Left lung (tissue), 10 donors: ENCODE results near the gene MAST4. TPM values are rescaled to one million over a fixed set of nuclear protein-coding genes. Genes with fewer than 3 reads are reported as not detected.
"Not testable (repeated sequence)": the region's sequence is repeated elsewhere in the genome, so short reads cannot be mapped to it uniquely, and the experiment has no call there.

Source experiments
- ATAC-seq: fragments of 200-7000 bp; cut with Tn5 transposase; one replicate; pipeline ENCODE4 v1.9.1; 2020; ENCODE audit warnings: moderate library complexity
- DNase-seq, 4 donors: peaks; one replicate each; pipeline ENCODE4 v3.0.0-alpha.2; 2013 to 2020
- H3K27ac ChIP-seq, 2 donors: fragments of 200-600 bp; sonication (generic) in 1 of 2; one replicate each; pipeline versions ENCODE4 v1.5.0 to v1.8.0; 2020 to 2021
- H3K27me3 ChIP-seq, 2 donors: fragments of 200-600 bp; sonication (generic) in 1 of 2; one replicate each; pipeline versions ENCODE4 v1.5.0 to v1.8.0; 2020 to 2021
- H3K36me3 ChIP-seq, 2 donors: fragments of 200-600 bp; sonication (generic) in 1 of 2; one replicate each; pipeline versions ENCODE4 v1.5.0 to v1.8.0; 2020 to 2021
- H3K4me1 ChIP-seq, 2 donors: fragments of 200-600 bp; one replicate each; pipeline ENCODE4 v1.8.0; 2021
- H3K4me3 ChIP-seq, 2 donors: fragments of 200-600 bp; sonication (generic) in 1 of 2; one replicate each; pipeline versions ENCODE4 v1.5.0 to v1.8.0; 2020 to 2021; ENCODE audit warnings: mild to moderate bottlenecking in 1 of 2
- H3K9me3 ChIP-seq, 2 donors: fragments of 200-600 bp; sonication (generic) in 1 of 2; one replicate each; pipeline versions ENCODE4 v1.5.0 to v1.8.0; 2020 to 2021
- CTCF ChIP-seq, 2 donors: fragments of 200-600 bp; sonication (generic) in 1 of 2; IDR thresholded peaks; one replicate each; pipeline versions ENCODE4 v1.5.0 to v1.8.0; 2021; ENCODE audit warnings: antibody characterized with exemption in 2 of 2
- intact Hi-C, 2 donors: fragments of 100-400 bp; cut with DNase I; formaldehyde crosslinking; loops; one replicate each; pipeline versions ENCODE4 v1.11.2 to v1.14.2; 2022
- polyA plus RNA-seq, 6 donors: library from polyadenylated mRNA; unstranded; fragments of 120-200 nt; gene quantifications; one replicate each; pipeline ENCODE4 v1.2.1, GENCODE V29; 2013; ENCODE audit not compliant: insufficient read length in 6 of 6
- total RNA-seq, 2 donors: library from RNA; stranded (reverse); fragmentation: NEBNext Ultra II Directional; extraction: Animal tissue kit (Norgen Biotek cat#: 25700); gene quantifications; one replicate each; pipeline ENCODE4 v1.2.1, GENCODE V29; 2021
- donor health status: DM: no; HTN: yes; CAD: no.
- donor health status: DM: no; HTN: no; CAD: no.

Gene MAST4
- total and polyA plus RNA-seq, 8 donors: 47.7 to 57.6 (median 53.0) TPM

GRCh38 chr5:66742896-66743247 lies 146.7 kb downstream of the MAST4 start:
- no peaks in the 10 kb centered on the region for H3K36me3 ChIP-seq
- DNase-seq: no peak
- TF ChIP-seq CTCF (IDR thresholded peaks at IDR 0.05): no peak
- ATAC-seq: no peak
- no peaks in the 10 kb centered on the region for H3K27me3 ChIP-seq
- H3K9me3 ChIP-seq: no peaks in the 10 kb centered on the region
- H3K4me3 ChIP-seq: no peak overlapping the region
- intact Hi-C loops: no loop called here
- H3K4me1 ChIP-seq: peaks cover 22 to 35% of the 10 kb centered on the region in 2 donors
- H3K27ac ChIP-seq: peak overlapping the region; percentile 58 to 68

GRCh38 chr5:66743344-66743743 lies 147.2 kb downstream of the MAST4 start:
- ATAC-seq: no peak
- DNase-seq: peak in 1 of 4 donors; percentile 66
- intact Hi-C loops: no loop called here
- Histone ChIP-seq H3K4me1 (peaks cover 22 to 35% of the 10 kb centered on the region in 2 donors), H3K9me3 (no peaks in the 10 kb centered on the region), H3K27me3 (no peaks in the 10 kb centered on the region), H3K4me3 (no peak overlapping the region), H3K36me3 (no peaks in the 10 kb centered on the region), H3K27ac (peak overlapping the region; percentile 58 to 68)
- TF ChIP-seq CTCF (IDR thresholded peaks at IDR 0.05): no peak

GRCh38 chr5:66744040-66744439 lies 147.8 kb downstream of the MAST4 start:
- no peak for TF ChIP-seq CTCF (IDR thresholded peaks at IDR 0.05)
- DNase-seq (no peak), ATAC-seq (peak; percentile 48)
- H3K36me3 ChIP-seq: no peaks in the 10 kb centered on the region
- no peaks in the 10 kb centered on the region for H3K27me3 ChIP-seq
- intact Hi-C loops: no loop called here
- peak overlapping the region; percentile 58 to 68 for H3K27ac ChIP-seq
- H3K4me3 ChIP-seq: no peak overlapping the region
- peaks cover 22 to 32% of the 10 kb centered on the region in 2 donors for H3K4me1 ChIP-seq
- no peaks in the 10 kb centered on the region for H3K9me3 ChIP-seq

GRCh38 chr5:66745297-66745696 lies 149.1 kb downstream of the MAST4 start:
- no peaks in the 10 kb centered on the region for H3K9me3 ChIP-seq
- no peak overlapping the region for H3K4me3 ChIP-seq
- no peak overlapping the region for H3K27ac ChIP-seq
- intact Hi-C loops: no loop called here
- DNase-seq (no peak), ATAC-seq (no peak)
- no peaks in the 10 kb centered on the region for H3K27me3 ChIP-seq
- peaks cover 22 to 24% of the 10 kb centered on the region in 2 donors for H3K4me1 ChIP-seq
- no peak for TF ChIP-seq CTCF (IDR thresholded peaks at IDR 0.05)
- H3K36me3 ChIP-seq: no peaks in the 10 kb centered on the region

- no peak for TF ChIP-seq CTCF (IDR thresholded peaks at IDR 0.05)
- peaks cover 16 to 17% of the 10 kb centered on the region in 2 donors for H3K4me1 ChIP-seq
- DNase-seq (no peak), ATAC-seq (no peak)
- H3K27me3 ChIP-seq: no peaks in the 10 kb centered on the region
- H3K4me3 ChIP-seq: no peak overlapping the region
- no peaks in the 10 kb centered on the region for H3K9me3 ChIP-seq
- H3K27ac ChIP-seq: no peak overlapping the region
- intact Hi-C loops: no loop called here
- H3K36me3 ChIP-seq: no peaks in the 10 kb centered on the region
These were observed 151.4 kb downstream of the MAST4 start for GRCh38 chr5:66747607-66748006.

GRCh38 chr5:66752668-66753067 lies 156.5 kb downstream of the MAST4 start:
- H3K9me3 ChIP-seq, ATAC-seq, intact Hi-C loops, H3K4me1 ChIP-seq, DNase-seq, H3K27ac ChIP-seq, H3K4me3 ChIP-seq, H3K27me3 ChIP-seq, H3K36me3 ChIP-seq: not testable (repeated sequence)
